ENCODE data around the gene ATM.

ATM gene

GRCh38 chr11:108221371-108221770, 1.5 kb upstream of the ATM start:
- Histone ChIP-seq H3K9ac (ENCODE audit: low read length) (peak overlapping the region; percentile 98), H3K9me3 (ENCODE audit: insufficient read depth, low read length) (no peaks in the 10 kb centered on the region), H3K79me2 (ENCODE audit: low read length) (peaks cover 94% of the 10 kb centered on the region), H2AFZ (ENCODE audit: low read depth, low read length) (no peak overlapping the region), H3K4me2 (ENCODE audit: low read length) (peak overlapping the region; percentile 86), H3K27me3 (ENCODE audit: low read depth, low read length) (no peaks in the 10 kb centered on the region), H3K4me1 (ENCODE audit: low read length) (peaks cover 50% of the 10 kb centered on the region), H3K27ac (ENCODE audit: low read length) (peak overlapping the region; percentile 99; the same call in 1 of the 2 replicates), H4K20me1 (ENCODE audit: insufficient read depth, low read length) (peaks cover 55% of the 10 kb centered on the region), H3K4me3 (ENCODE audit: low read length) (peak overlapping the region; percentile 96), H3K36me3 (replicated peaks; ENCODE audit: low read depth, low read length) (peaks cover 31% of the 10 kb centered on the region)
- TF ChIP-seq EZH2phosphoT487 (IDR thresholded peaks at IDR 0.05; ENCODE audit: low read depth): no peak
- no peak for TF ChIP-seq CTCF (IDR thresholded peaks at IDR 0.05; ENCODE audit: low read depth, low read length)

GRCh38 chr11:108221911-108222573, 825 bp upstream of the ATM start:
- TF ChIP-seq EZH2phosphoT487 (IDR thresholded peaks at IDR 0.05; ENCODE audit: low read depth) (no peak), CTCF (IDR thresholded peaks at IDR 0.05; ENCODE audit: low read depth, low read length) (no peak)
- Histone ChIP-seq H2AFZ (ENCODE audit: low read depth, low read length) (peak overlapping the region; percentile 55; the same call in 1 of the 2 replicates), H3K4me1 (ENCODE audit: low read length) (peaks cover 50% of the 10 kb centered on the region)

GRCh38 chr11:108223348-108224149, 682 bp downstream of the ATM start:
- Histone ChIP-seq H2AFZ (ENCODE audit: low read depth, low read length) (no peak overlapping the region), H3K9me3 (ENCODE audit: insufficient read depth, low read length) (no peaks in the 10 kb centered on the region), H3K4me3 (ENCODE audit: low read length) (peak overlapping the region; percentile 96), H4K20me1 (ENCODE audit: insufficient read depth, low read length) (peaks cover 44% of the 10 kb centered on the region), H3K27me3 (ENCODE audit: low read depth, low read length) (no peaks in the 10 kb centered on the region), H3K4me2 (ENCODE audit: low read length) (peak overlapping the region; percentile 99), H3K27ac (ENCODE audit: low read length) (peak overlapping the region; percentile 99), H3K9ac (ENCODE audit: low read length) (peak overlapping the region; percentile 100), H3K36me3 (replicated peaks; ENCODE audit: low read depth, low read length) (peaks cover 32% of the 10 kb centered on the region), H3K4me1 (ENCODE audit: low read length) (peaks cover 44% of the 10 kb centered on the region), H3K79me2 (ENCODE audit: low read length) (peaks cover 87% of the 10 kb centered on the region)
- TF ChIP-seq EZH2phosphoT487 (IDR thresholded peaks at IDR 0.05; ENCODE audit: low read depth) (no peak), CTCF (IDR thresholded peaks at IDR 0.05; ENCODE audit: low read depth, low read length) (no peak)

More at GRCh38 chr11:108221911-108222573, 825 bp upstream of the ATM start:
- H3K27me3 ChIP-seq (ENCODE audit: low read depth, low read length): no peaks in the 10 kb centered on the region
- peaks cover 94% of the 10 kb centered on the region for H3K79me2 ChIP-seq (ENCODE audit: low read length)
- H3K4me2 ChIP-seq (ENCODE audit: low read length): peak overlapping the region; percentile 86
- H3K9me3 ChIP-seq (ENCODE audit: insufficient read depth, low read length): no peaks in the 10 kb centered on the region
- peak overlapping the region; percentile 98 for H3K9ac ChIP-seq (ENCODE audit: low read length)
- H3K36me3 ChIP-seq (replicated peaks; ENCODE audit: low read depth, low read length): peaks cover 28% of the 10 kb centered on the region
- peak overlapping the region; percentile 99 for H3K27ac ChIP-seq (ENCODE audit: low read length)
- peaks cover 51% of the 10 kb centered on the region for H4K20me1 ChIP-seq (ENCODE audit: insufficient read depth, low read length)
- peak overlapping the region; percentile 96 for H3K4me3 ChIP-seq (ENCODE audit: low read length)

- peaks cover 36% of the 10 kb centered on the region for H4K20me1 ChIP-seq (ENCODE audit: insufficient read depth, low read length)
- peak overlapping the region; percentile 96 for H3K4me3 ChIP-seq (ENCODE audit: low read length)
- H3K36me3 ChIP-seq (replicated peaks; ENCODE audit: low read depth, low read length): peaks cover 32% of the 10 kb centered on the region
- peak overlapping the region; percentile 99 for H3K27ac ChIP-seq (ENCODE audit: low read length)
- peaks cover 79% of the 10 kb centered on the region for H3K79me2 ChIP-seq (ENCODE audit: low read length)
- H3K9me3 ChIP-seq (ENCODE audit: insufficient read depth, low read length): no peaks in the 10 kb centered on the region
- peak overlapping the region; percentile 99 for H3K4me2 ChIP-seq (ENCODE audit: low read length)
- TF ChIP-seq EZH2phosphoT487 (IDR thresholded peaks at IDR 0.05; ENCODE audit: low read depth) (no peak), CTCF (IDR thresholded peaks at IDR 0.05; ENCODE audit: low read depth, low read length) (no peak)
- H3K4me1 ChIP-seq (ENCODE audit: low read length): peaks cover 38% of the 10 kb centered on the region
- H3K9ac ChIP-seq (ENCODE audit: low read length): peak overlapping the region; percentile 100
- H2AFZ ChIP-seq (ENCODE audit: low read depth, low read length): no peak overlapping the region
- no peaks in the 10 kb centered on the region for H3K27me3 ChIP-seq (ENCODE audit: low read depth, low read length)
Measured at GRCh38 chr11:108224366-108224765, 1.5 kb downstream of the ATM start.

Data from OCI-LY3 (cell line).